Activated T-helper 1 cell treated with anti-CD3 and anti-CD28 coated beads, Interleukin-12 subunit alpha, Interleukin-12 subunit beta, Interleukin-2, Interleukin-4 antibody, amounts not matched to agents 30 ng/mL and 10 ng/mL and 1 ng/mL, durations not matched to agents 14 hours and 24 hours and 36 hours (primary cell): ENCODE data around the gene TCP11L2. TPM values are rescaled to one million over a fixed set of nuclear protein-coding genes. Genes with fewer than 3 reads are reported as not detected.
A peak's percentile ranks its signal among the peaks of the same experiment; 100 is the strongest.
"Not testable (repeated sequence)": the region's sequence is repeated elsewhere in the genome, so short reads cannot be mapped to it uniquely, and the experiment has no call there.

Experiments
- DNase-seq: peaks from one replicate; pipeline ENCODE4 v3.0.0; 2021; ENCODE audit warnings: low spot score
- H3K27ac Mint-ChIP-seq: one replicate; pipeline ENCODE4 v1.8.0; 2021; ENCODE audit warnings: mild to moderate bottlenecking, mixed read lengths
- H3K27me3 Mint-ChIP-seq: one replicate; pipeline ENCODE4 v1.8.0; 2022; ENCODE audit warnings: mild to moderate bottlenecking, moderate library complexity, mixed read lengths; ENCODE audit not compliant: insufficient read depth
- H3K36me3 Mint-ChIP-seq: one replicate; pipeline ENCODE4 v1.8.0; 2021; ENCODE audit warnings: low read depth, mixed read lengths
- H3K4me1 Mint-ChIP-seq: one replicate; pipeline ENCODE4 v1.8.0; 2021; ENCODE audit warnings: low read depth, mixed read lengths
- H3K4me3 Mint-ChIP-seq: one replicate; pipeline ENCODE4 v1.8.0; 2021; ENCODE audit warnings: mild to moderate bottlenecking, moderate library complexity, mixed read lengths
- H3K9me3 Mint-ChIP-seq: one replicate; pipeline ENCODE4 v1.8.0; 2021; ENCODE audit warnings: mixed read lengths
- intact Hi-C: fragments of 100-400 bp; cut with micrococcal nuclease; formaldehyde crosslinking; loops from one replicate; pipeline ENCODE4 v1.15.1; 2024
- total RNA-seq: library from RNA; stranded (reverse); gene quantifications from 2 replicates; pipeline ENCODE4 v1.2.3, GENCODE V29; 2022

Gene TCP11L2
- total RNA-seq, 1 donor from 2014 or later = 4.3 TPM

DNA sequence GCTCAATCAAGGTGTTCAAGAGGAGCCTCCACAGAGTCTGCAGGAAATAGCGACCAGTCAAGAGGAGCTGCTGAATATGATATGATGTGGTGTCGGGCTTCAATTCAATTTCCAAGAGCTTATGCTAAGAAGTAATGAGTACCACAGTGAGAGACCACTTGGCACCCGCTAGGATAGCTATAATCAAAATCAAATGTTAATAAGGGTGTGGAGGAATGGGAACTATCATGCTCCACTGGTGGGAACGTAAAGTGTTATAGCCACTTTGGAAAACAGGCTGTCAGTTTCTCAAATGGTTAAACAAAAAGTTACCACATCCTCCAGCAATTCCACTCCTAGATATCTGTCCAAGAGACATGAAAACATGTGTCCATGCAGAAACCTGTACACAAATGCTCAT, 61.7 kb downstream of the TCP11L2 start:
- Mint-ChIP-seq H3K9me3 (no peaks in the 10 kb centered on the region), H3K27me3 (no peaks in the 10 kb centered on the region), H3K27ac (no peak overlapping the region), H3K36me3 (peaks cover 6% of the 10 kb centered on the region), H3K4me3 (no peak overlapping the region), H3K4me1 (no peaks in the 10 kb centered on the region)
- intact Hi-C loops = no loop called here
- no peak for DNase-seq

DNA sequence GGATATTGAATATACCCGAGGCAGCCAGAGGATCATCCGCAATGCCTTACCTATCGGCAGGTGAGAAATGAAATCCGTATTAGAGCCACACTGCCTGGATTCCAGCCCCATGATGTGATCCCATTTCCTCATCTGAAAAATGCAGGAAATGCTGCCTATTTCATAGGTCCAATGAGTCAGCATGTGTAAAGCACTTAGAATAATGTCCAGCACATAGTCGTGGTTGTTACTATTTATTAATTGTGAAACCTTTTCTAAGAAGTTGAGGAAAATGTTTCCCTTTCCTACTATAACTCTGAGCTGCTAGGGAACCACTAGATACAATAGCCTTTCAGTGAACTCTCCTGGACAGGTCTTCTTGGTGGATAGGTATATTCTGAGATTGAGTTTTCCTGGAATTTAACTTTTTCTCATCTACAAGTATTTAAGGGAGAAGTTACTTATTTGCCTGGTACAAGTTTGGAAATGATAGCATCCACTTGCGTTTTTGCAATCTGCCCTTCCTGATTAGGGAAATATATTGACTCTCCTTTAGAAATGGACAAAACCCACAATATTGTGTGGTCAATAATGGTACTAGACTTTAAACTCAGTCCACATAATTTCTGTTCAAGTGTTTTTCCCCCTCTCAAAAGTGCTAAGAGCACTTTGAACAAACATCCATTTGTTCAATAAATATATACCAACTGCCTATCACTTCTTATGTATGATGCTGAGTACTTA, 67.3 kb downstream of the TCP11L2 start:
- H3K36me3 Mint-ChIP-seq = peaks cover 25% of the 10 kb centered on the region
- no peak overlapping the region for H3K27ac Mint-ChIP-seq
- H3K4me3 Mint-ChIP-seq = no peak overlapping the region
- no peak for DNase-seq
- intact Hi-C loops = no loop called here
- no peaks in the 10 kb centered on the region for H3K4me1 Mint-ChIP-seq
- no peaks in the 10 kb centered on the region for H3K27me3 Mint-ChIP-seq
- no peaks in the 10 kb centered on the region for H3K9me3 Mint-ChIP-seq

DNA sequence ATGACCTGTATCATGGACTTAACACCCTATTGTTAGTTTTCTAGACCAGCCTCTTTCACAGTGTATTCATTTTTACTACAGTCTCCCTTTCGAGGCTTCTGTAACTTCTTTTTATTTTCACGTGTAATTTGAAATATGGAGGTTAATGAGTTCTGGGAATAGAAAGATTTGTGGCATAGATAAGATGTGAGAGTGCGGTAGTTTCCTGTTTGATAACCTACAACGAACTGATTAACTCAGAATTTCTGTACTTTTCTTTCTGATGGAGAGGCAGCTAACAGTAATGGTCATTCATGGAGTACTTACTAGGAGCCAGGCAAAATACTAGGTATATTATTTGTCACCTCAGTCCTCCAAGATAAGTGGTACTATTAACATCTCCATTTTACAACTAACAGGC, 76.3 kb downstream of the TCP11L2 start:
- intact Hi-C loops = no loop called here
- no peak for DNase-seq
- Mint-ChIP-seq H3K9me3 (peaks cover 8% of the 10 kb centered on the region), H3K4me1 (peaks cover 11% of the 10 kb centered on the region), H3K27ac (peak overlapping the region; percentile 3), H3K4me3 (no peak overlapping the region), H3K27me3 (no peaks in the 10 kb centered on the region), H3K36me3 (peaks cover 38% of the 10 kb centered on the region)

DNA sequence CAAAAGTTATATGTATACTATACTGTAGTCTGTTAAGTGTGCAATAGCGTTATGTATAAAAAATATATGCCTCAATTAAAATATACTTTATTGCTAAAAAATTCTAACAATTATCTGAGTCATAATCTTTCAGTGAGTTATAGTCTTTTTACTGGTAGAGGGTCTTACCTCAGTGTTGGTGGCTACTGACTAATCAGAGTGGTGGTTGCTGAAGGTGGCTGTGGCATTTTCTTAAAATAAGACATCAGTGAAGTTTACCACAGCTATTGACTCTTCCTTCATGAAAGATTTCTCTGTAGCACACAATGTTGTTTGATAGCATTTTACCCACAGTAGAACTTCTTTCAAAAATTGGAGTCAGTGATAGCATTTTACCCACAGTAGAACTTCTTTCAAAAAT, 78.4 kb downstream of the TCP11L2 start:
- Mint-ChIP-seq H3K9me3 (peaks cover 8% of the 10 kb centered on the region), H3K36me3 (peaks cover 33% of the 10 kb centered on the region), H3K27me3 (no peaks in the 10 kb centered on the region), H3K27ac (no peak overlapping the region), H3K4me3 (no peak overlapping the region), H3K4me1 (peaks cover 11% of the 10 kb centered on the region)
- no peak for DNase-seq
- intact Hi-C loops = no loop called here

DNA sequence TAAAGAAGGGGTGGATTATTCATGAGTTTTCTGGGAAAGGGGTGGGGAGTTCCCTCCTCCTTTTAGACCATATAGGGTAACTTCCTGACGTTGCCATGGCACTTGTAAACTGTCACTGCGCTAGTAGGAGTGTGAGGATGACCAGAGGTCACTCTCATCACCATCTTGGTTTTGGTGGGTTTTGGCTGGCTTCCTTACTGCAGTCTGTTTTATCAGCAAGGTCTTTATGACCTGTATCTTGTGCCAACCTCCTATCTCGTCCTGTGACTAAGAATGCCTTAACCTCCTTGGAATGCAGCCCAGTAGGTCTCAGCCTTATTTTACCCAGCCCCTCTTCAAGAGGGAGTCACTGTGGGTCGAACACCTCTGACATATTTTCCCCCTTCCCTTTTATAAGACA, 79.3 kb downstream of the TCP11L2 start:
- Mint-ChIP-seq H3K4me1 (peaks cover 11% of the 10 kb centered on the region), H3K36me3 (peaks cover 26% of the 10 kb centered on the region)
- H3K9me3 Mint-ChIP-seq, H3K27ac Mint-ChIP-seq, intact Hi-C loops, H3K27me3 Mint-ChIP-seq, DNase-seq, H3K4me3 Mint-ChIP-seq: not testable (repeated sequence)

DNA sequence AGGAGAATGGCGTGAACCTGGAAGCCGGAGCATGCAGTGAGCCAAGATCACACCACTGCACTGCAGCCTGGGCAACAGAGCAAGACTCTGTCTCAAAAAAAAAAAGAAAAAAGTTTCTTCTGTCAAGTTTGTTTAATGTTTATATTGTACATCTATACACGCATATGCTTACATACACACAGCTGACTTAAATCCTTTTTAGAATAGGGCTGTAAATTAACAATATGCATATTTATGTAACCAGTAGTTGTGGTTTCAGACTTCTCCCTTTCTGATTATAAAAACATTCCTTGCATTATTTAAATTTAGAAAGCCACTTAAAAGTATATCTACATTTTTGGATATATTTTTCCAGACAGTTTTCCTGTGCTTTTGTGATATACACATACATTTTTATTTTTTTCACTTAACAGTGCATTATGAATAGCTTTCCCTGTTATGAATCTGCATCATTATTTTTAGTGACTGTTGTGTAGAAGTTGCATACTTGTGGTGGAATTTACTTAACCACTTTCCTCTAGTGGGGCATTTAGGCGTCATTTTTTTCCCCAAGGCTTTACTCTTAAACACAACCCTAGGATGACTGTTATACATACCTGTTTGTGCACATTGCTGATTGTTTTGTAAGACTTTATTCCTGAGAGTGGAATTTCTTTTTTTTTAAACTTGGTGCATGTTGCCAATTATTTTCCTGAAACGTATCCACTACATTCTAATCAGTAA, 84.4 kb downstream of the TCP11L2 start:
- Mint-ChIP-seq H3K36me3 (peaks cover 11% of the 10 kb centered on the region), H3K27me3 (no peaks in the 10 kb centered on the region), H3K4me3 (no peak overlapping the region), H3K4me1 (no peaks in the 10 kb centered on the region), H3K27ac (no peak overlapping the region), H3K9me3 (peaks cover 7% of the 10 kb centered on the region)
- DNase-seq = no peak
- intact Hi-C loops = loop anchor here (1.0 to 5.0 kb wide), 5 partner anchors 30 to 717 kb away; partner anchors contain the start of gene POLR3B

DNA sequence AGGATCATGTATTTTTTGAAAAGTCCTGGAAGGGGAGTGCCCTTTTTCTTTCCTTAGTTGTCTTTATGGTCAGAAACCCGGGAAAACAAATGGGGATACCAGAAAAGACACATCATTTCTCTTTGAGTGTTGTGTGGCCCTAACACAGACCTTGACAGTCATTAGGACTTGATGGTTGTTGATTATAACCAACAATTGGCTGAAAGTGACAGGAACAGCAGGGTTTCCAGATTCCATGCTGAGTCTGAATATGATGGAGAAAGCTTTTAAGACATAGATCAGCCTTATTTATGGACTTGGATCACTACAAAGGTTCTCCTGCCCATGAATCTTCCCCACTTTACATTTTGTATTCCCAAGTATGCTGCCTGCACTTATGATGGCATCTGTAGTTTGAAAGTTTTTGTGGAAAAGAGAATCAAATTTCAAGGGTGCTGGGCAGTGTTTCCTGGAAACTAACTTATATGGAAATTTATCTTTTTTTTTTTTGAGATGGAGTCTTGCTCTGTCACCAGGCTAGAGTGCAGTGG, 85.4 kb downstream of the TCP11L2 start:
- Mint-ChIP-seq H3K27ac (no peak overlapping the region), H3K4me3 (no peak overlapping the region), H3K4me1 (no peaks in the 10 kb centered on the region), H3K36me3 (peaks cover 6% of the 10 kb centered on the region), H3K27me3 (no peaks in the 10 kb centered on the region), H3K9me3 (no peaks in the 10 kb centered on the region)
- intact Hi-C loops = loop anchor here (5.0 kb wide), 1 partner anchor 199 kb away; no protein-coding TSS in a partner anchor
- no peak for DNase-seq

DNA sequence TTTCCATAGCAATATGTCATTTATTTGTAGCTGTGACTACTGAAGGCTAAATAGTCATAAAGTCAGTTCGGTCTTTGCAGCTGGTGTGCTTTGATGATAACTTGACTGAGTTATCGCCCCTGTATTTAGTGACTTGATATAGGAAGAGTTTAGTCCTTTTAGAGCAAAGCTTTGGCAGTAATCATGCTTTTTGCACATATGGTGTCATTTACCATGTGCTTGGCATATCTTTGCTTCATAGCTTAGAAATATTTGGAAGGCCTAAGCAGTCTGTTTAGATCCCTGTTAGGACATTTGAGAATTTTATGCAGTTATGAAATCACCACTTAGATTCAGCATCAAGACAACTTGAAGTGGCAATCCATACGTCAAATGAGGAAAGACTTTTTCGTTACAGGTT, 86.6 kb downstream of the TCP11L2 start:
- Mint-ChIP-seq H3K9me3 (no peaks in the 10 kb centered on the region), H3K4me1 (no peaks in the 10 kb centered on the region), H3K27ac (no peak overlapping the region), H3K4me3 (no peak overlapping the region), H3K36me3 (peaks cover 13% of the 10 kb centered on the region), H3K27me3 (no peaks in the 10 kb centered on the region)
- intact Hi-C loops = loop anchor here (5.0 kb wide), 1 partner anchor 198 kb away; no protein-coding TSS in a partner anchor
- DNase-seq = no peak

DNA sequence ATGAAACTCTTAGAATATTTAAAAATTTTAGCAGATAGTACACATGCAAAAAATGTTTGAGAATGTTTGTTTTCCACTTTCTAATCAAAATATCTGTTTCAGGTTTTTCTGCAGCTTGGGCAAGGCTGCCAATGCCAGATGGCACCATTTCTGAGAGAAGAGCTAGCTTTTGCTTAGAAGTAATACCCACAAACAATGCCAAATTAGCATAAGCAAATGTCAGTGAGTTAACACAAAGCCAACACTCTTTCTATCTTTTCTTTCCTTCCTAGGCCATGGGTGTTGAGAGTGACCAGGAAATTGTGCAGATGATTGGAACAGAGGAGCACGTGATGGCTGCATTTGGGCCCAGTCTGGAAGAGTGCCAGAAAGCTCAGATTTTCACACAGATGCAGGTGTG, 90.2 kb downstream of the TCP11L2 start:
- DNase-seq = no peak
- Mint-ChIP-seq H3K4me1 (no peaks in the 10 kb centered on the region), H3K4me3 (no peak overlapping the region), H3K36me3 (peaks cover 27% of the 10 kb centered on the region), H3K27ac (no peak overlapping the region), H3K9me3 (no peaks in the 10 kb centered on the region), H3K27me3 (no peaks in the 10 kb centered on the region)
- intact Hi-C loops = no loop called here

Other genes starting within 250 kb of the TCP11L2 start
- 0.05 TPM in 1 of 2 replicates, not detected in the other for gene NUAK1, start 163.8 kb upstream of the TCP11L2 start, total RNA-seq
- gene CKAP4, start 54.7 kb upstream of the TCP11L2 start, total RNA-seq = 4.8 and 5.1 TPM in 2 replicates
- 11.5 and 14.3 TPM in 2 replicates for gene POLR3B, start 55.0 kb downstream of the TCP11L2 start, total RNA-seq